ENCODE data around the gene RIPOR2. TPM values are rescaled to one million over a fixed set of nuclear protein-coding genes. Genes with fewer than 3 reads are reported as not detected.

Gene RIPOR2
- total and polyA plus RNA-seq, 2 experiments from 2014 or later, result 9.5 to 22.5 TPM

DNA sequence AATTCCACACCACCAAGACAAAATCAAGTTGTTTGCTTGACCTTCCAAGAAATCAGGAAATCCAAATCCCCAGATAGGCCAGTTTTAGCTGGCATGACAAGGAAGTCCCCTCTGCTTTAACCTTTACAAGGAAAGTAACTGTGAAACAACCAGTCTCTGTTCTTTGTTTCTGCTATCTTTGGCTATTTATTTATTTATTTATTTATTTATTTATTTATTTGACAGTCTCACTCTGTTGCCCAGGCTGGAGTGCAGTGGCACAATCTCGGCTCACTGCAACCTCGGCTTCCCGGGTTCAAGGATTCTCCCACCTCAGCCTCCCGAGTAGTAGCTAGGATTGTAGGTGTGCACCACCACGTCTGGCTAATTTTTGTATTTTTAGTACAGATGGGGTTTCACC, 175.6 kb downstream of the RIPOR2 start (continued):
- TF ChIP-seq EZH2 (IDR thresholded peaks at IDR 0.05; ENCODE audit: low read depth, unreplicated experiment), result no peak
- no peak for TF ChIP-seq JUNB (IDR thresholded peaks at IDR 0.05; ENCODE audit: unreplicated experiment)
- TF ChIP-seq CREB1 (CRISPR knock-in tag; IDR thresholded peaks at IDR 0.05; ENCODE audit: low read depth), result no peak
- TF ChIP-seq NANOG (IDR thresholded peaks at IDR 0.05; ENCODE audit: borderline replicate concordance), result no peak
- TF ChIP-seq, protein P1, sequence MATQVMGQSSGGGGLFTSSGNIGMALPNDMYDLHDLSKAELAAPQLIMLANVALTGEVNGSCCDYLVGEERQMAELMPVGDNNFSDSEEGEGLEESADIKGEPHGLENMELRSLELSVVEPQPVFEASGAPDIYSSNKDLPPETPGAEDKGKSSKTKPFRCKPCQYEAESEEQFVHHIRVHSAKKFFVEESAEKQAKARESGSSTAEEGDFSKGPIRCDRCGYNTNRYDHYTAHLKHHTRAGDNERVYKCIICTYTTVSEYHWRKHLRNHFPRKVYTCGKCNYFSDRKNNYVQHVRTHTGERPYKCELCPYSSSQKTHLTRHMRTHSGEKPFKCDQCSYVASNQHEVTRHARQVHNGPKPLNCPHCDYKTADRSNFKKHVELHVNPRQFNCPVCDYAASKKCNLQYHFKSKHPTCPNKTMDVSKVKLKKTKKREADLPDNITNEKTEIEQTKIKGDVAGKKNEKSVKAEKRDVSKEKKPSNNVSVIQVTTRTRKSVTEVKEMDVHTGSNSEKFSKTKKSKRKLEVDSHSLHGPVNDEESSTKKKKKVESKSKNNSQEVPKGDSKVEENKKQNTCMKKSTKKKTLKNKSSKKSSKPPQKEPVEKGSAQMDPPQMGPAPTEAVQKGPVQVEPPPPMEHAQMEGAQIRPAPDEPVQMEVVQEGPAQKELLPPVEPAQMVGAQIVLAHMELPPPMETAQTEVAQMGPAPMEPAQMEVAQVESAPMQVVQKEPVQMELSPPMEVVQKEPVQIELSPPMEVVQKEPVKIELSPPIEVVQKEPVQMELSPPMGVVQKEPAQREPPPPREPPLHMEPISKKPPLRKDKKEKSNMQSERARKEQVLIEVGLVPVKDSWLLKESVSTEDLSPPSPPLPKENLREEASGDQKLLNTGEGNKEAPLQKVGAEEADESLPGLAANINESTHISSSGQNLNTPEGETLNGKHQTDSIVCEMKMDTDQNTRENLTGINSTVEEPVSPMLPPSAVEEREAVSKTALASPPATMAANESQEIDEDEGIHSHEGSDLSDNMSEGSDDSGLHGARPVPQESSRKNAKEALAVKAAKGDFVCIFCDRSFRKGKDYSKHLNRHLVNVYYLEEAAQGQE (IDR thresholded peaks at IDR 0.05; ENCODE audit: unreplicated experiment), result no peak
- TF ChIP-seq ZNF331 (CRISPR knock-in tag; IDR thresholded peaks at IDR 0.05; ENCODE audit: low read depth), result no peak
- TF ChIP-seq EZH2phosphoT487 (IDR thresholded peaks at IDR 0.05; ENCODE audit: unreplicated experiment), result no peak
- TF ChIP-seq STAT1 (IDR thresholded peaks at IDR 0.05; ENCODE audit: unreplicated experiment), result no peak
- TF ChIP-seq ZNF114 (CRISPR knock-in tag; IDR thresholded peaks at IDR 0.05), result no peak
- TF ChIP-seq, protein P2, sequence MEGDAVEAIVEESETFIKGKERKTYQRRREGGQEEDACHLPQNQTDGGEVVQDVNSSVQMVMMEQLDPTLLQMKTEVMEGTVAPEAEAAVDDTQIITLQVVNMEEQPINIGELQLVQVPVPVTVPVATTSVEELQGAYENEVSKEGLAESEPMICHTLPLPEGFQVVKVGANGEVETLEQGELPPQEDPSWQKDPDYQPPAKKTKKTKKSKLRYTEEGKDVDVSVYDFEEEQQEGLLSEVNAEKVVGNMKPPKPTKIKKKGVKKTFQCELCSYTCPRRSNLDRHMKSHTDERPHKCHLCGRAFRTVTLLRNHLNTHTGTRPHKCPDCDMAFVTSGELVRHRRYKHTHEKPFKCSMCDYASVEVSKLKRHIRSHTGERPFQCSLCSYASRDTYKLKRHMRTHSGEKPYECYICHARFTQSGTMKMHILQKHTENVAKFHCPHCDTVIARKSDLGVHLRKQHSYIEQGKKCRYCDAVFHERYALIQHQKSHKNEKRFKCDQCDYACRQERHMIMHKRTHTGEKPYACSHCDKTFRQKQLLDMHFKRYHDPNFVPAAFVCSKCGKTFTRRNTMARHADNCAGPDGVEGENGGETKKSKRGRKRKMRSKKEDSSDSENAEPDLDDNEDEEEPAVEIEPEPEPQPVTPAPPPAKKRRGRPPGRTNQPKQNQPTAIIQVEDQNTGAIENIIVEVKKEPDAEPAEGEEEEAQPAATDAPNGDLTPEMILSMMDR (conservative IDR thresholded peaks at IDR 0.05; ENCODE audit: low read depth in 2 of 2), result no peak
- TF ChIP-seq, protein P3, sequence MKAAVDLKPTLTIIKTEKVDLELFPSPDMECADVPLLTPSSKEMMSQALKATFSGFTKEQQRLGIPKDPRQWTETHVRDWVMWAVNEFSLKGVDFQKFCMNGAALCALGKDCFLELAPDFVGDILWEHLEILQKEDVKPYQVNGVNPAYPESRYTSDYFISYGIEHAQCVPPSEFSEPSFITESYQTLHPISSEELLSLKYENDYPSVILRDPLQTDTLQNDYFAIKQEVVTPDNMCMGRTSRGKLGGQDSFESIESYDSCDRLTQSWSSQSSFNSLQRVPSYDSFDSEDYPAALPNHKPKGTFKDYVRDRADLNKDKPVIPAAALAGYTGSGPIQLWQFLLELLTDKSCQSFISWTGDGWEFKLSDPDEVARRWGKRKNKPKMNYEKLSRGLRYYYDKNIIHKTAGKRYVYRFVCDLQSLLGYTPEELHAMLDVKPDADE (IDR thresholded peaks at IDR 0.05), result no peak
- no peak for TF ChIP-seq POLR2AphosphoS5 (IDR thresholded peaks at IDR 0.05; ENCODE audit: low read depth)

DNA sequence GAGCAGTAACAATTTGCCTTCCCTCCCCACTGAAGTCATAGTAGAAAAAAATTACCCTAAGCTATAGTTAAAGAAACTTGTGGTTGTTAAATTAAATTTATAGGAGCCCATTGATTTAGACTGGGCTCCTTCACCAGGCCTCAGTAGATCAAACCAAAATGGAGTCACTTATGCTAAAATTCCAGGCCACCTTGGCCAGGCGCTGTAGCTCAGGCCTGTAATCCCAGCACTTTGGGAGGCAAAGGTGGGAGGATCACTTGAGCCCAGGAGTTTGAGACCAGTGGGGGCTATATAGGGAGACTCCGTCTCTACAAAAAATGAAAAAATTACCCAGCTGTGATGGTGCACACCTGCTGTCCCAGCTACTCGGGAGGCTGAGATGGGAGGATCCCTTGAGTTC, 176.0 kb downstream of the RIPOR2 start:
- Histone ChIP-seq H3K4me3 (no peak overlapping the region), H3K36me3 (ENCODE audit: insufficient read depth) (no peaks in the 10 kb centered on the region), H3K27me3 (ENCODE audit: insufficient read depth) (no peaks in the 10 kb centered on the region), H4K20me1 (replicated peaks; ENCODE audit: insufficient read depth) (no peaks in the 10 kb centered on the region), H3K27ac (ENCODE audit: low read depth) (no peak overlapping the region), H3K79me2 (replicated peaks; ENCODE audit: insufficient read depth) (no peaks in the 10 kb centered on the region), H3K9me2 (ENCODE audit: insufficient read depth) (peaks cover 6% of the 10 kb centered on the region), H3F3A (replicated peaks; ENCODE audit: low read depth) (no peaks in the 10 kb centered on the region), H3K4me1 (ENCODE audit: insufficient read depth) (peaks cover 4% of the 10 kb centered on the region; the same call in 1 of the 2 replicates), H2AFZ (no peak overlapping the region), H3K4me2 (no peak overlapping the region)
- peaks cover 5% of the 10 kb centered on the region; the same call in 2 of the 3 replicates for H3K4me1 Mint-ChIP-seq
- H3K27ac Mint-ChIP-seq, result no peak overlapping the region
- H3K36me3 Mint-ChIP-seq (ENCODE audit: low read depth), result no peaks in the 10 kb centered on the region; the same call in 2 of the 3 replicates
- ATAC-seq, result no peak
- no peaks in the 10 kb centered on the region for H3K9me3 Mint-ChIP-seq
- DNase-seq (ENCODE audit: low spot score), result no peak
- peaks cover 2% of the 10 kb centered on the region for H3K27me3 Mint-ChIP-seq (ENCODE audit: insufficient read depth, low read depth, poor library complexity)
- no peak overlapping the region for H3K4me3 Mint-ChIP-seq
- TF ChIP-seq NANOG (IDR thresholded peaks at IDR 0.05; ENCODE audit: borderline replicate concordance) (no peak), EZH2phosphoT487 (IDR thresholded peaks at IDR 0.05; ENCODE audit: unreplicated experiment) (no peak), POLR2AphosphoS5 (IDR thresholded peaks at IDR 0.05; ENCODE audit: low read depth) (no peak), ZNF114 (CRISPR knock-in tag; IDR thresholded peaks at IDR 0.05) (no peak)
- TF ChIP-seq, protein P3 (IDR thresholded peaks at IDR 0.05), result no peak
- TF ChIP-seq, protein P2 (conservative IDR thresholded peaks at IDR 0.05; ENCODE audit: low read depth in 2 of 2), result no peak

All from GM23338 (cell line).